Measurements from ENCODE around the gene CYTH4. TPM values are rescaled to one million over a fixed set of nuclear protein-coding genes. Genes with fewer than 3 reads are reported as not detected.

The CYTH4 gene
- total and polyA plus RNA-seq, 2 donors (not counting 3 experiments of a cell fraction or from before 2014, with no cell fraction given): 0.06 TPM; not detected in 1

- ChIA-PET POLR2A (no interaction called here), CTCF (interaction anchor here (0.9 to 1.8 kb wide), 7 partner anchors 16 to 123 kb away, joined by 3 to 8 read pairs (median 3); no protein-coding TSS in a partner anchor)
- H3K36me3 ChIP-seq (ENCODE audit: control insufficient read depth in 2 of 2, extremely low read depth in 1 of 2, insufficient read depth in 2 of 2, low read length in 2 of 2): no peaks in the 10 kb centered on the region
- H3K9me3 ChIP-seq (replicated peaks; ENCODE audit: control insufficient read depth, insufficient read depth, low read length): no peaks in the 10 kb centered on the region
- DNase-seq (ENCODE audit: low read depth, low spot score) (no peak), FAIRE-seq (no peak)
- dilution Hi-C loops (cut with MboI; ENCODE audit: extremely low pct_ligation_motif_present, low sequenced_read_pairs) (no loop called here), intact Hi-C loops (cut with micrococcal nuclease) (no loop called here)
- no peak overlapping the region for H2AFZ ChIP-seq (ENCODE audit: low read depth, low read length)
- peaks cover 19% of the 10 kb centered on the region for H3K4me1 ChIP-seq (ENCODE audit: control insufficient read depth, extremely low read depth, insufficient read depth, low read length)
- no peak overlapping the region for H3K27ac ChIP-seq (ENCODE audit: insufficient read depth, low read depth, low read length)
- H3K9ac ChIP-seq (replicated peaks; ENCODE audit: extremely low read depth, insufficient read depth, low read length): no peak overlapping the region
- no TSS peak for BruUV-seq (replicated peaks)
- TF ChIP-seq MYC (IDR thresholded peaks at IDR 0.05; ENCODE audit: low read depth, low read length): no peak
- TF ChIP-seq FOS (IDR thresholded peaks at IDR 0.05; ENCODE audit: borderline replicate concordance, insufficient read depth, low read length): no peak
- TF ChIP-seq MAX (IDR thresholded peaks at IDR 0.05; ENCODE audit: insufficient read depth, insufficient read length): no peak
- no peak for TF ChIP-seq JUN (IDR thresholded peaks at IDR 0.05; ENCODE audit: borderline replicate concordance, insufficient read depth, insufficient read length, low read depth)
- peak; percentile 85 for TF ChIP-seq EZH2 (IDR thresholded peaks at IDR 0.05; ENCODE audit: borderline replicate concordance, low read depth, low read length, severe bottlenecking)
- H3K9me1 ChIP-seq (replicated peaks; ENCODE audit: control insufficient read depth, extremely low read depth, insufficient read depth, low read length): no peaks in the 10 kb centered on the region
- H3K79me2 ChIP-seq (ENCODE audit: control insufficient read depth, insufficient read depth, low read length): no peaks in the 10 kb centered on the region
- H4K20me1 ChIP-seq (replicated peaks; ENCODE audit: control insufficient read depth, extremely low read depth, insufficient read depth, low read length): no peaks in the 10 kb centered on the region
- no peak overlapping the region for H3K4me2 ChIP-seq (ENCODE audit: insufficient read depth, low read length)
- H3K4me3 ChIP-seq (replicated peaks in 1 of 3; ENCODE audit: insufficient read depth in 1 of 3, low read depth in 1 of 3, low read length in 3 of 3): no peak overlapping the region
- peaks cover 22 to 28% of the 10 kb centered on the region in 2 experiments for H3K27me3 ChIP-seq (ENCODE audit: control insufficient read depth in 2 of 2, insufficient read depth in 2 of 2, low read length in 2 of 2)
Measured at GRCh38 chr22:37334461-37334858, 52.2 kb downstream of the CYTH4 start.

- Histone ChIP-seq H2AFZ (ENCODE audit: low read depth, low read length) (no peak overlapping the region), H3K4me3 (replicated peaks in 1 of 3; ENCODE audit: insufficient read depth in 1 of 3, low read depth in 1 of 3, low read length in 3 of 3) (no peak overlapping the region)
- no peak for FAIRE-seq
Measured at GRCh38 chr22:37334859-37335805, 52.8 kb downstream of the CYTH4 start.

More at GRCh38 chr22:37334859-37335805, 52.8 kb downstream of the CYTH4 start:
- TF ChIP-seq EZH2 (IDR thresholded peaks at IDR 0.05; ENCODE audit: borderline replicate concordance, low read depth, low read length, severe bottlenecking) (peak; percentile 94), MYC (IDR thresholded peaks at IDR 0.05; ENCODE audit: low read depth, low read length) (no peak), POLR2AphosphoS5 (IDR thresholded peaks at IDR 0.05; ENCODE audit: insufficient read depth, low read depth, low read length) (no peak)
- no TSS peak for BruUV-seq (replicated peaks)
- H3K27ac ChIP-seq (ENCODE audit: insufficient read depth, low read depth, low read length): no peak overlapping the region
- no peak overlapping the region for H3K9ac ChIP-seq (replicated peaks; ENCODE audit: extremely low read depth, insufficient read depth, low read length)
- H3K9me1 ChIP-seq (replicated peaks; ENCODE audit: control insufficient read depth, extremely low read depth, insufficient read depth, low read length): no peaks in the 10 kb centered on the region
- POLR2A ChIA-PET: no interaction called here
- H3K79me2 ChIP-seq (ENCODE audit: control insufficient read depth, insufficient read depth, low read length): no peaks in the 10 kb centered on the region
- intact Hi-C loops (cut with micrococcal nuclease): no loop called here
- no peaks in the 10 kb centered on the region for H3K36me3 ChIP-seq (ENCODE audit: control insufficient read depth in 2 of 2, extremely low read depth in 1 of 2, insufficient read depth in 2 of 2, low read length in 2 of 2)
- H3K27me3 ChIP-seq (ENCODE audit: control insufficient read depth in 2 of 2, insufficient read depth in 2 of 2, low read length in 2 of 2): peaks cover 22 to 28% of the 10 kb centered on the region in 2 experiments
- CTCF ChIA-PET: interaction anchor here (1.1 to 1.8 kb wide), 6 partner anchors 17 to 120 kb away, joined by 3 to 8 read pairs (median 6); no protein-coding TSS in a partner anchor
- DNase-seq (ENCODE audit: low read depth, low spot score): no peak
- no peaks in the 10 kb centered on the region for H3K9me3 ChIP-seq (replicated peaks; ENCODE audit: control insufficient read depth, insufficient read depth, low read length)
- H3K4me2 ChIP-seq (ENCODE audit: insufficient read depth, low read length): no peak overlapping the region
- dilution Hi-C loops (cut with MboI; ENCODE audit: extremely low pct_ligation_motif_present, low sequenced_read_pairs): no loop called here
- no peaks in the 10 kb centered on the region for H4K20me1 ChIP-seq (replicated peaks; ENCODE audit: control insufficient read depth, extremely low read depth, insufficient read depth, low read length)
- H3K4me1 ChIP-seq (ENCODE audit: control insufficient read depth, extremely low read depth, insufficient read depth, low read length): peaks cover 19% of the 10 kb centered on the region

All from endothelial cell of umbilical vein (primary cell).